Activated T-helper 17 cell treated with anti-CD3 and anti-CD28 coated beads, Interleukin-2, amount 50 U/mL, for 72 hours (primary cell): ENCODE data around the gene PI4K2B. TPM values are rescaled to one million over a fixed set of nuclear protein-coding genes. Genes with fewer than 3 reads are reported as not detected.
A peak's percentile ranks its signal among the peaks of the same experiment; 100 is the strongest.
"Not testable (repeated sequence)": the region's sequence is repeated elsewhere in the genome, so short reads cannot be mapped to it uniquely, and the experiment has no call there.

Experiments used
- ATAC-seq: fragments of 150-1000 bp; cut with Tn5 transposase; replicated peaks from 2 replicates; pipeline ENCODE4 v1.10.0; 2021; ENCODE audit warnings: mild to moderate bottlenecking, moderate library complexity
- H3K27ac Mint-ChIP-seq: one replicate; pipeline ENCODE4 v1.8.0; 2022; ENCODE audit warnings: mixed read lengths
- H3K27me3 Mint-ChIP-seq: one replicate; pipeline ENCODE4 v1.8.0; 2022; ENCODE audit warnings: mixed read lengths
- H3K36me3 Mint-ChIP-seq: one replicate; pipeline ENCODE4 v1.8.0; 2022; ENCODE audit warnings: low read depth, mild to moderate bottlenecking, mixed read lengths
- H3K4me1 Mint-ChIP-seq: one replicate; pipeline ENCODE4 v1.8.0; 2022; ENCODE audit warnings: mixed read lengths
- H3K4me3 Mint-ChIP-seq: one replicate; pipeline ENCODE4 v1.8.0; 2022; ENCODE audit warnings: mild to moderate bottlenecking, mixed read lengths
- H3K9me3 Mint-ChIP-seq: one replicate; pipeline ENCODE4 v1.8.0; 2022; ENCODE audit warnings: mixed read lengths
- total RNA-seq, 2 donors: library from RNA; stranded (reverse); gene quantifications; one replicate each; pipeline ENCODE4 v1.2.3, GENCODE V29; 2022

The PI4K2B gene
- total RNA-seq, 2 donors from 2014 or later: 24.1 to 37.2 TPM

DNA sequence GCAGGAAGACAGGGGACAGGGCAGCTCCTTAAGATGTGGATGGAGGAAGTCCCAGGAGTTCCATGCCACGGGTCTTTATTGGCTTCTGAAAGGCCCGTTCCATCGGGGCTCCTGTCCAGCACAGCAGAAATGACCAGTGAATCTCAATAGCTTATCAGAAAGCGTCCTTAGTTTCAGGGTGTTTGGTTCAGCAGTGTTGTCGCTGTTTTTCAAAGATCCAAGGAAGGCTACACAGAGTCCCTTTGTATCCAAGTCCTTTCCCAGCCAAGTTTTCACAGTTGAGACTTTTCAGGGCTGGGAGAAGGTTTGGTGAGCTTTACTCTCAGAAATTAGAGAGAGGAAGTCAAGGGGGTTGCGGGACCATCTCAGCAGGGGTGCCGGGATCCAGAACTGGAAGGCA, 73.8 kb downstream of the PI4K2B start:
- Mint-ChIP-seq H3K4me1 (no peaks in the 10 kb centered on the region), H3K27ac (no peak overlapping the region), H3K27me3 (peaks cover 7% of the 10 kb centered on the region), H3K36me3 (no peaks in the 10 kb centered on the region), H3K4me3 (no peak overlapping the region), H3K9me3 (no peaks in the 10 kb centered on the region)
- no peak for ATAC-seq

DNA sequence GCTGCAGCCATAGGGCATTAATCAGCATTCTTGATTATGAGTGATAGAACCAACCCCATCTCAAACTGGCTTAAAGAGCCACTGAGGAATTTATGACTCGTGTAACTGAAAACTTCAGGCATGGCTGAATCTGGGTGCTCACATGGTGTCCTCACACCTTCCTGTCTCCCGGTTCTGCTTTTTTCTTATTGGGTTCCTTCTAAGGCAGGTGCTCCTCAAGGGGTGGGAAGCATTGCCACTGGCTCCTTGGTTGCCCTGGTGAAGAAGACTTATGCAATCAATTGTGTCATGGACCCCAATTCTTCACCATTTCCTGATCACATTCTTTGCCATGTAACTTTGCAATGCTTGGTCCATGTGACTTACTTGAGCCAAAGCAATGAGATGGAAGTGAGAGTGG, 74.5 kb downstream of the PI4K2B start:
- Mint-ChIP-seq H3K27me3 (peaks cover 7% of the 10 kb centered on the region), H3K9me3 (no peaks in the 10 kb centered on the region), H3K4me3 (no peak overlapping the region), H3K36me3 (no peaks in the 10 kb centered on the region), H3K4me1 (no peaks in the 10 kb centered on the region), H3K27ac (no peak overlapping the region)
- ATAC-seq: no peak

DNA sequence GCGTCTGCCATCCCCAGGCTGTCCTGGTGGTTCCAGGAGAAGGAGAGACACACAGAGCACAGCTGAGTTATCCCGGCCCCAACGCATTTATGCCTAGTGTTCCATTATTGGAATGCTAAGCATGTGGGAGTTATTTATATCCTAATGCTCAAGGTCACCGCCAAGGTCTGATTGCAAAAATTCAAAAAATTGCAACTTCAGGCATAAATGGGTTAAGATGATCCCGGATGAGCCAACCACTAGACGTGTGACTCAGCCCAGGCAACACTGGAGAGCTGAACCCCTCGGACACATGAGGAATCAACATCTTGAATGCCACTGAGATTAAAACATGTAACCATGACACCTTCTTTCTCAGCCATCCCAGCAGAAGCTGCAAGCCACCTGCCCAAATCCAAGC, 74.9 kb downstream of the PI4K2B start:
- H3K27me3 Mint-ChIP-seq: peaks cover 7% of the 10 kb centered on the region
- no peak for ATAC-seq
- no peaks in the 10 kb centered on the region for H3K4me1 Mint-ChIP-seq
- H3K9me3 Mint-ChIP-seq: no peaks in the 10 kb centered on the region
- H3K36me3 Mint-ChIP-seq: no peaks in the 10 kb centered on the region
- H3K27ac Mint-ChIP-seq: no peak overlapping the region
- no peak overlapping the region for H3K4me3 Mint-ChIP-seq

DNA sequence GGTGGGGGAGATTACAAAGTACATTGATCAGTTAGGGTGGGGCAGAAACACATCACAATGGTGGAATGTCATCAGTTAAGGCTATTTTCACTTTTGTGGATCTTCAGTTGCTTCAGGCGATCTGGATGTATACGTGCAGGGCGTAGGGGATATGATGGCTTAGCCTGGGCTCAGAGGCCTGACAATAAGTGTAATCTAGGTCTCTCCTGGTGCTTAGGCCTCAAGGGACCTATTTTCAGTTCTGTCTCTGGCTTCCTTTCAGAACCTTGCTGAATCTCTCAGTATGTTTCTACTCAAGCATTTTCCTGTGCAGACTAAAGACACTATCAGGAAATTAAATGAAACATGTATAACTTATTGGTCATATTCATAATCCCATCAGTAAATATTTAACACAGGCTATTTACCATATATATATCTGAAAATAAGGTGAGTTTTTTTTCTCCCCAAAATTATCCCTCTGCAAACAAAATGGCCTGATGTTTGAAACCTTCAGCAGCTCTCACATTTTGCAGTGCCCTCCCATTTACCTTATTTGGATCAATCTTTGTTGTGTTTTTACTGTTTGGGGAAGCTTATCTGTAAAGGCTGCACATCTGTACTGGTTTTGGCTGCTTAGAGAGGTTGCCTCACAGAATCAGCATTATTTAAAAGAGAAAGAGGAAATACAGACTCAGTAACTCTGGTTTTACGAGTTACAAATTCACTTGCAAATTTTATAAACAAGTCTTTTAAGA, 76.4 kb downstream of the PI4K2B start:
- Mint-ChIP-seq H3K9me3 (no peaks in the 10 kb centered on the region), H3K36me3 (peaks cover 4% of the 10 kb centered on the region), H3K4me1 (peaks cover 4% of the 10 kb centered on the region), H3K4me3 (no peak overlapping the region), H3K27me3 (peaks cover 7% of the 10 kb centered on the region), H3K27ac (no peak overlapping the region)
- ATAC-seq: no peak

DNA sequence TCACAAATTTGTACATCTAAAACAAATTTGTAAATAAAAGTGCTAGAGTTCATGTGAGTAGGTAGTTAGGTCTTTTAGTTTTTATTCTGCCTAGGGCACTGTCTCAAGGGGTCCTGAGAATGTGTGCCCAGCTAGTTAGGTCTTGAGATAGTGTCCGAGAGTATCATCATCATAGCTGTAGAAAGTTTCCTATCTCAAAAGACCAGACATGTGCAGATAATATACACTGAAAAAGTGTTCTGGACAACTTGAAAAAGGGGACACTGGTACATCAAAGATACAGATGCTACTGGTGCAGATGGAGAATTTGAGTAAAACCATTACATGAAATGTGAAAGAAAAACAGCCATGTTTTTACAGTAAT, 77.0 kb downstream of the PI4K2B start:
- Mint-ChIP-seq H3K36me3 (peaks cover 10% of the 10 kb centered on the region), H3K4me3 (no peak overlapping the region), H3K4me1 (peaks cover 4% of the 10 kb centered on the region), H3K9me3 (no peaks in the 10 kb centered on the region), H3K27me3 (peaks cover 7% of the 10 kb centered on the region), H3K27ac (no peak overlapping the region)
- no peak for ATAC-seq

DNA sequence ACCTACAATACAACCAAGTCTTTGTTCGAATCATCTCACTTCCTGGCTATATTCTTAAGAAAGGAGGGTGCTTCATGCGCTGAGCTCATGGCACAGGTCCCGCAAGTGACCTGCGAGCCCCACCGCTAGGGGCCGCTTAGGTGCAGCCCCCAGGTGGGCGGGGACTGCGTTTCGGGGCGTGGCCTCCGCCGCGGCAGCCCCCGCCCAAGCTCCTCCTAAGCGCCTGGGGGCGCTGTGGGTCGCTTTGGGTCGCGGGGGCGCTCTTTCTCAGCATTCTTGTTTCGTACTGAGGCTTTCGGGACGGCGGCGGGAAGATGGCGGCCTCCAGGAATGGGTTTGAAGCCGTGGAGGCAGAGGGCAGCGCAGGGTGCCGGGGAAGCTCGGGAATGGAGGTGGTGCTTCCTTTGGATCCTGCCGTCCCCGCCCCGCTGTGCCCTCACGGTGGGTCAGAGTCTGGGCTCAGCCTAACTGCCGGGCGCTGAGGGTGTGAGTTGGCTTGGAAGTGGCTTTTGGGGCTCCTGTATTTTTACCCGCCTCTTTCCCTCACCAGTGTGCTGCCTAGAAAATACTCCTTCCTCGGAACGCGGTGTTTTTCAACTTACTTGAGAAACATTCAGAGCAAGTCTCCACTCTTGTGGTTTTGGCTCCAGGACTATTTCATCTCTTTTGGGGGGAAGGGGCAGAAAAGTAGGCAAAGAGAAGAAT, 78.8 kb downstream of the PI4K2B start, which contains the start of gene ZCCHC4:
Gene ZCCHC4 (plus strand): TSS at position 279 of the 705 bp plus-strand sequence. CDS start 36 bp downstream, at position 315.
- peak within 1 kb of the TSS; percentile 96 for H3K4me3 Mint-ChIP-seq
- ATAC-seq: peak; percentile 98
- peak within 1 kb of the TSS; percentile 94 for H3K27ac Mint-ChIP-seq
- H3K27me3 Mint-ChIP-seq: peaks cover 4% of the 10 kb centered on the region
- H3K36me3 Mint-ChIP-seq: peaks cover 29% of the 10 kb centered on the region
- H3K9me3 Mint-ChIP-seq: no peaks in the 10 kb centered on the region
- H3K4me1 Mint-ChIP-seq: peaks cover 4% of the 10 kb centered on the region

DNA sequence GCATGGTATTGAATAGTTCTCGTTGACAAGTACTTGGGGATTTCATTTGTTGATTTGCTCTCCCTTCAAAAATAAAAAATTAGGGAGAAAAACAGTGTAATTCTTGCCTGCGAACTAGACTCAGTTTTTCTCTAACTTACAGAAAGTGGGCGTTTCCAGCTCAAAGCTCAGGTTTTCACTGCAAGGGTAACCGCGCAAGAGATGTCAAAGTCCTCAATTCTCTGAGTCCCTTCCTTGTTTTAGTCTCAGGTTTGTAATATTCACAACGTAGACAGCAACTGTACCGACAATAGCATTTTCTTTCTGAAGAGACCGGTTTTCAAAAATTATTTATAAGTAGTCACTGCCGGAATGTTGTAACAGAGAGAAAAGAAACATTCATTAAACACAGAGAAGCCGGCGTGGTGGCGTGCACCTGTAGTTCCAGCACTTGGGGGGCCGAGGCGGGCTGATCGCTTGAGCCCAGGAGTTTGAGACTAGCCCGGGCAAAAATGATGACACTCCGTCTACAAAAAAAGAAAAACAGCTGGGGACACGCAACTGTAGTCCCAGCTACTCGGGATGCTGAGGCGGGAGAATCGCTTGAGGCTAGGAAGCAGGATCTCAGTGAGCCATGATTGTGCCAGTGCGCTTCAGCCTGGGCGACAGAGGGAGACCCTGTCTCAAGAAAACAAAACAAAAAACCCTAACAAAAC, 79.5 kb downstream of the PI4K2B start:
- Mint-ChIP-seq H3K4me1 (peaks cover 4% of the 10 kb centered on the region), H3K36me3 (peaks cover 36% of the 10 kb centered on the region), H3K27ac (peak overlapping the region; percentile 94), H3K9me3 (no peaks in the 10 kb centered on the region), H3K27me3 (no peaks in the 10 kb centered on the region), H3K4me3 (peak overlapping the region; percentile 96)
- ATAC-seq: no peak

DNA sequence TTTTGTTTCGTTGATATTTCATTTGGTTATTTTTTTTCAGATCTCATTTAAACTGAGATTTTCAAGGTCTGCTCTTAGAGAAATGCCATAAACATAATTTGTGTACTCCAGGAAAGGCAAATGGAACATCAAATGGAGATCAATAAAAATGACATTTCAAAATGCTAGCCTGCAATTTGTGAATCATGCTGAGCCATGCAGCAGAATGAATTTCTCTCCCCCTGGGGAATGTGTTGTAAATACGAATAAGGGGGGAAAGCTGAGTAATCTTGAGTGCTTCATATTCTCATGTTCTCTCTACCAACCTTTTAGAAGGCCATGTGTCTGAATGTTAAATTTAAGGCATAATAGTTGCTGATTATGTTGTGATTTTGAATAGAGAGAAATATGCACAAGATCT, 86.5 kb downstream of the PI4K2B start:
- Mint-ChIP-seq H3K4me3 (peak overlapping the region; percentile 23), H3K36me3 (peaks cover 73% of the 10 kb centered on the region), H3K27ac (peak overlapping the region; percentile 75), H3K4me1 (peaks cover 10% of the 10 kb centered on the region), H3K9me3 (no peaks in the 10 kb centered on the region), H3K27me3 (no peaks in the 10 kb centered on the region)
- no peak for ATAC-seq

DNA sequence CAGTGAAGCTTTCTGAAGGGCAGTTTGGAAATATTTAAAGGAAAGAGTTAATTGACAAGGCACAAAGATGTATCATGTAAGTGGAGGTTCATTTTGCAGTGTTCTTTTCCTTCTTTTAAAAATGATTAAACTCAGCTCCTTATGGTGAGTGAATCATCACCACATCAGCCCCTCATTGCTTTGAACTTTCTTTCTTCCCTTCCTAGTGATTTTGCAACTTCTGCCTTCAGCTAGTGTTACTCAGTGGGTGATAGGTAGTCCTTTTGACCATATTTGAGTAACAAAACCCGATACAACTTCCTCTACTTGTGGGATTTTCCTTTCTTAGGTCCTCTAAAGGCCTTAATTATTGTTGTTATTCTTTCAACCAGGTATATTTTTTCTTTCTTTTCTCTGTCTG, 86.9 kb downstream of the PI4K2B start:
- peak overlapping the region; percentile 75 for H3K27ac Mint-ChIP-seq
- peaks cover 69% of the 10 kb centered on the region for H3K36me3 Mint-ChIP-seq
- H3K4me3 Mint-ChIP-seq: peak overlapping the region; percentile 23
- H3K4me1 Mint-ChIP-seq: peaks cover 10% of the 10 kb centered on the region
- peak; percentile 97 for ATAC-seq
- H3K27me3 Mint-ChIP-seq: no peaks in the 10 kb centered on the region
- H3K9me3 Mint-ChIP-seq: no peaks in the 10 kb centered on the region

DNA sequence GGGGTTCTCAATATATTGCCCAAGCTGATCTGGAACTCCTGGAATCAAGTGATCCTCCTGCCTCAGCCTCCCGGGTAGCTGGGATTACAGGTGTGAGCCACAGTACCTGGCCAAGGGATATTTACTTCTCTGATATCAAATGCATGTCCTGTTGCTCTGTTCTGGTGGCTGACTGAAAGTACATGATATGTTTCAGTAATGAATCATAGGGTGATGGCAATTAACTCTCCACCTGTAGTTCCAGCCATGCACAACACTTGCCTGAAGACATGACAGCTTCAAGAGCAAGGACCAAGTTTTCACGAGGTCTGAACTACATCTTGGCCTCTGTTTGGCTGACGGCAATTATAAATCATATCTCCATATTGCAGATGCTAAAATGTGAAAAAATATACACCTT, 87.9 kb downstream of the PI4K2B start:
- no peaks in the 10 kb centered on the region for H3K27me3 Mint-ChIP-seq
- H3K27ac Mint-ChIP-seq: peak overlapping the region; percentile 75
- peaks cover 60% of the 10 kb centered on the region for H3K36me3 Mint-ChIP-seq
- no peaks in the 10 kb centered on the region for H3K9me3 Mint-ChIP-seq
- ATAC-seq: peak; percentile 54
- peak overlapping the region; percentile 23 for H3K4me3 Mint-ChIP-seq
- H3K4me1 Mint-ChIP-seq: peaks cover 10% of the 10 kb centered on the region

DNA sequence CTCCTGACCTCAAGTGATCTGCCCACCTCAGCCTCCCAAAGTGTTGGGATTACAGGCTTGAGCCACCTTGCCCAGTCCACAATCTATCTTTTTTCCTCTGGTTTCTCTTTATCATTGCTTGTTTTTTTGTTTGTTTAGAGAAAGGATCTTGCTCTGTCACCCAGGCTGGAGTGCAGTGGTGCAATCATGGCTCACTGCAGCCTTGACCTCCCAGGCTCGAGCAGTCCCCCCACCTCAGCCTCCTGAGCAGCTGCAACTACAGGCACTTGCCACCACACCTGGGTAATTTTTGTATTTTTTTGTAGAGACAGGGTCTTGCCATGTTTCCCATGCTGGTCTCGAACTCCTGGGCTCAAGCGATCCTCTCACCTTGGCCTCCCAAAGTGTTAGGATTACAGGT, 94.6 kb downstream of the PI4K2B start:
- not testable (repeated sequence) for H3K9me3 Mint-ChIP-seq, H3K27me3 Mint-ChIP-seq, ATAC-seq, H3K36me3 Mint-ChIP-seq, H3K27ac Mint-ChIP-seq, H3K4me3 Mint-ChIP-seq
- H3K4me1 Mint-ChIP-seq: peaks cover 11% of the 10 kb centered on the region

Other genes with a start within 250 kb of the PI4K2B start
- not detected for gene LGI2, start 203.1 kb upstream of the PI4K2B start, total RNA-seq
- 10 to 100 TPM; 11.5 to 11.8 TPM for gene SEPSECS, start 73.6 kb upstream of the PI4K2B start, total RNA-seq
- gene ZCCHC4, start 78.7 kb downstream of the PI4K2B start, total RNA-seq: 10 to 100 TPM; 12.7 to 17.2 TPM
- 10 to 100 TPM; 34.9 to 54.4 TPM for gene ANAPC4, start 143.2 kb downstream of the PI4K2B start, total RNA-seq